ENCODE results near the gene IMMT.

GRCh38 chr2:86157009-86157556 is 38.2 kb downstream of the IMMT start:
- TF ChIP-seq MAFK (IDR thresholded peaks at IDR 0.05; ENCODE audit: low read depth, low read length): no peak
- no peak for TF ChIP-seq SRF (IDR thresholded peaks at IDR 0.05; ENCODE audit: low read depth, low read length)
- TF ChIP-seq CBX5 (IDR thresholded peaks at IDR 0.05; ENCODE audit: low read depth, low read length): no peak
- no peak for TF ChIP-seq CTCF (IDR thresholded peaks at IDR 0.05; ENCODE audit: control extremely low read depth in 1 of 3, insufficient read depth in 1 of 3, low read depth in 1 of 3, low read length in 3 of 3)
- no peak for TF ChIP-seq BCL11A (IDR thresholded peaks at IDR 0.05; ENCODE audit: low read depth in 2 of 2, low read length in 2 of 2)
- TF ChIP-seq MAX (IDR thresholded peaks at IDR 0.05): no peak
- no peak for TF ChIP-seq GTF2F1 (IDR thresholded peaks at IDR 0.05; ENCODE audit: borderline replicate concordance, low read depth, low read length)
- TF ChIP-seq SIN3A (conservative IDR thresholded peaks at IDR 0.05 in 1 of 2, IDR thresholded peaks at IDR 0.05 in 1 of 2; ENCODE audit: low read depth in 1 of 2, low read length in 2 of 2): no peak
- no peak for TF ChIP-seq CEBPB (IDR thresholded peaks at IDR 0.05; ENCODE audit: low read depth, low read length)
- no peak for TF ChIP-seq ZNF274 (IDR thresholded peaks at IDR 0.05; ENCODE audit: borderline replicate concordance, extremely low read depth, low read length)
- no peak for TF ChIP-seq POLR2AphosphoS5 (IDR thresholded peaks at IDR 0.05; ENCODE audit: low read depth, low read length)
- no peak for TF ChIP-seq JUN (IDR thresholded peaks at IDR 0.05; ENCODE audit: low read depth, low read length)
- TF ChIP-seq POU5F1 (IDR thresholded peaks at IDR 0.05; ENCODE audit: low read depth, low read length): no peak

Data from H1 (cell line).